HG02981 (cell line): Measurements from ENCODE around the gene RGS9.
"Not testable (repeated sequence)": the region's sequence is repeated elsewhere in the genome, so short reads cannot be mapped to it uniquely, and the experiment has no call there.

ENCODE experiments used
- ATAC-seq: cut with Tn5 transposase; IDR thresholded peaks from one replicate; pipeline ENCODE4 v1.9.1; 2021; ENCODE audit warnings: mild to moderate bottlenecking, moderate library complexity; ENCODE audit not compliant: unreplicated experiment

The RGS9 gene

DNA sequence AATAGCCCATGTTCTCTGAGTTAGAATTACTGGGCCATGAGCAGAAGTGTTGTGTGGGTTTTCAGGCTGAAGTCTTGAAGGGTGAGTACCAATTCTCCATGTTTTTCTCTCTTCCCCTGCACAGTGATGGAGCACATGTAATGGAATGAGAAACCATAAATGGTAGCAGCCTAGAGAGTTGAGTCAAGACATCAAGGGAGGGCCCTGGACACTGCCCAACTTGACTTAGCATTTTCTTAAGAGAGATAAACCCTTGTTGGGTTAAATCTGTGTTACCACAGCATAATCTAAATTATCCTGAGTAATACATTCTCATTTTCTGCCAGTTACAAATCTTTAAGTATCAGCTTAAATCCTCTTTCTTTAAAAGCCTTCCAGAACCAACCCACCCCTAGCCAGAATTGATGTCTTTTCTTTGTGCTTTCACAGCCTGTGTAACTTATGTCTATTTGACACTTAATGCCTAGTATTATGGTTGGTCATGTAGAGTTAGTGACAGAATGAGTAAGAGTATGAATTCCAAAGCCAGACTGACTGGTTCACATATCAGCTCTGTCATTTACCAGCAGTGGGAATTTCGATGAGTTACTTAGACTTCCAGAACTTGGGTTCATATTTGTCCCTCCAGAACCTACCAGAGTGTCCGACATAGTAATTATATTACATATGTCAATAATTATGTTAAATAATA is 27.0 kb upstream of the RGS9 start:
- no peak for ATAC-seq

DNA sequence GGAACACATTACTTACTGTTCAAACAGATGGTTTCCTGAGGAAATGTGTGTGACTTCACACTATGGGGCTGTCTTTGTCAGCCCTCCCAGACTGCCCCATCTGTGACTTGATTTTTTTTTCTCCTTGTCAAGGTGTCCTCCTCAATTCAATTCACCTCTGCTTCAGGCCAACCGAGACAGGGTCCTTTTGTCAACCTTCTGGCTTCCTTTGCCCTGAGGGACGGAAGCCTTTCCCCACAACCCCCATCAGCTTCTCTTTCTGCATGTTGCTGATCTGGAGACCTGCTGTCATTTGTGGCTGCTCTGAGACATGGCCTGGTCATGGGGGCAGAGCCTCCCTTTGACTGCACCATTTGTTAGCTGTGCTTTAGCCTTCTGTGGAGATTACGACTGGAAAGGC is 21.3 kb upstream of the RGS9 start:
- no peak for ATAC-seq

DNA sequence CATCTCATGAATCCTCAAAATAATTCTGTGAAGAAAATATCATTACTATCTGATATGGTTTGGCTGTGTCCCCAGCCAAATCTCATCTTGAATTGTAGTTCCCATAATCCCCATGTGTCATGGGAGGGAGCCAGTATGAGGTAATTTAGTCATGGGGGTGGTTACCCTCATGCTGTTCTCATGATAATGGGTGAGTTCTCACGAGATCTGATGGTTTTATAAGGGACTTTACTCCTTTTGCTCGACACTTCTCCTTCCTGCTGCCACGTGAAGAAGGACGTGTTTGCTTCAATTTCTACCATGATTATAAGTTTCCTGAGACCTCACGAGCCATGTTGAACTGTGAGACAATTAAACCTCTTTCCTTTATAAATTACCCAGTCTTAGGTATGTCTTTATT is 20.7 kb upstream of the RGS9 start:
- ATAC-seq: not testable (repeated sequence)

DNA sequence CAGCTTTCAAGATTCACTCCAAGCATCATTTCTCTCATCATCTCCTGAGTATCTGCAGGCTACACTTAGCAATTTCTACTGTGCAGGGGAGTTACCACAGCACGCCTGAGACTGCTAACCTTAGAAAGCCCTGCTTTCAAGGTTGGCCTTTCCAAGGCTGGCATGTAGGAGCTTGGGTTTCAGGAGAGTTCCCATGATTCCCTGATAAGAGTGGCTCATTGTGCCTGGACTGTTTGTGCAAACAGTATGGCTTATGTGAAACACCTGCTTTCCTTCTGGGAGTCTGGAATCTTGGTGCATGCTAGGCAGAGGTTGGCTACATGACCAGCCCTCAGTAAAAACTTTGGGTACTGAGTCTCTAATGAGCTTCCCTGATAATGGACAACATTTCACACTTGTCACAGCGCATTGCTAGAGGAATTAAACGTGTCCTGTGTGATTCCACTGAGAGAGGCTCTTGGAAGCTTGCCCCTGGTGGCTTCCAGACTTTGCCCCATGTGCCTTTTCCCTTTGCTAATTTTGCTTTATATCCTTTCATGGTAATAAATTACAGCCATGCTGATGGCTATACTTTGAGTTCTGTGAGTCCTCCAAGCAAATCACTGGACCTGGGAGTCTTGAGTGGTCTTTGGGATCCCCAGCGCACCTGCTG is 19.7 kb upstream of the RGS9 start:
- ATAC-seq: no peak

DNA sequence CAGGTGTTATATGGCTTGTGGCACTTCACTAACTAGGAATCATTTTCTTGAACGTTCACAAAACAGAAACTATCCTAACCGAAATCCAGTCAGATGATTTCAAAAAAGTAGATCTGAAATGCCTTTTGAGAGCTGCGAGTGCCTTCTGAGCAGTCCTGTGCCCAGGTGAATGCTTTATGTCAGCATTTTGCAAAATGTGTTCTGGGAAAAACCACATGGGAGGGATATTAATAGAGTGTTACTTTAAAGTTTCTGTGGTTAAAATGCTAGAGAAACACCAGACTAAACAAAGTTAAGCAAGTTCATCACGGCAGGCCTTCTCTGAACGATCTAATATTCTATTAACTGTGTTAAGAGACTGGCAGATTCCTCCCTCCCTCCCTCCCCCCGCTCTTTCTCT is 15.8 kb upstream of the RGS9 start:
- ATAC-seq: no peak

DNA sequence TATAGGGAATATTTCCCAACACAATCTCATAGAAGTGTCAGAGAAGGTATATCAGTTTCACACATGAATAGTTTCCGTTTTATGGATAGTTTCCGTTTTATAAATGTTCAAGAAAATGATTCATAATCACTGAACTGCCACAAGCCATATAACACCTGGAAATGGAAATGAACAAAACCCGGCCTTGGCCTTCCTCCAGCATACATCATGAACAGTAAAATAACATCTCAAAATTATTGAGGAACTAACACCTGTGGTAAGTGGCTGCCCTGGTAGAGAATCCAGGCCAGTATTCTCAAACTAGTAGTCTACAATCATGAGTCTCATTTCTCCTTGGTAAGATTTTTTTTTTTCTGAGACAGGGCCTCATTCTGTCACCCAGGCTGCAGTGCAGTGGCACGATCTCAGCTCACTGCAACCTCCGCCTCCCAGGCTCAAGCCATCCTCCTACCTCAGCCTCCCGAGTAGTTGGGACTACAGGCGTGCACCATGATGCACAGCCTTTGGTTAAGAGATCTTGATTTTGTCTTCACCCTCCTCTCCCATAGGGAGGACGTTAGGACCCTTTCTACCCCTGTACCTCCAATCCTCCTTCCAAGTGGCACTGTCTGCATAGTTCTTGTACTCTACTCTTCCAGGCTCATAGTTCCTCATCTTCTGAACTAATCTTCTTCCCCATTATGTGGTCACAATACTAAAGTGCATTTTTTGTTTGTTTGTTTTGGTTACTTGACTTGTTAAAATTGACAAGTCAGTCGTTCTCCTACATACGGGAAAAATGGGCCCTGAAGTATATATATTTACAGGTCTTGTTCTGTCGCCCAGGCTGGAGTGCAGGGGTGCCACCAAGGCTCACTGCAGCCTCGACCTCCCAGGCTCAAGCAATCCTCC is 15.0 kb upstream of the RGS9 start:
- peak; percentile 54 for ATAC-seq

DNA sequence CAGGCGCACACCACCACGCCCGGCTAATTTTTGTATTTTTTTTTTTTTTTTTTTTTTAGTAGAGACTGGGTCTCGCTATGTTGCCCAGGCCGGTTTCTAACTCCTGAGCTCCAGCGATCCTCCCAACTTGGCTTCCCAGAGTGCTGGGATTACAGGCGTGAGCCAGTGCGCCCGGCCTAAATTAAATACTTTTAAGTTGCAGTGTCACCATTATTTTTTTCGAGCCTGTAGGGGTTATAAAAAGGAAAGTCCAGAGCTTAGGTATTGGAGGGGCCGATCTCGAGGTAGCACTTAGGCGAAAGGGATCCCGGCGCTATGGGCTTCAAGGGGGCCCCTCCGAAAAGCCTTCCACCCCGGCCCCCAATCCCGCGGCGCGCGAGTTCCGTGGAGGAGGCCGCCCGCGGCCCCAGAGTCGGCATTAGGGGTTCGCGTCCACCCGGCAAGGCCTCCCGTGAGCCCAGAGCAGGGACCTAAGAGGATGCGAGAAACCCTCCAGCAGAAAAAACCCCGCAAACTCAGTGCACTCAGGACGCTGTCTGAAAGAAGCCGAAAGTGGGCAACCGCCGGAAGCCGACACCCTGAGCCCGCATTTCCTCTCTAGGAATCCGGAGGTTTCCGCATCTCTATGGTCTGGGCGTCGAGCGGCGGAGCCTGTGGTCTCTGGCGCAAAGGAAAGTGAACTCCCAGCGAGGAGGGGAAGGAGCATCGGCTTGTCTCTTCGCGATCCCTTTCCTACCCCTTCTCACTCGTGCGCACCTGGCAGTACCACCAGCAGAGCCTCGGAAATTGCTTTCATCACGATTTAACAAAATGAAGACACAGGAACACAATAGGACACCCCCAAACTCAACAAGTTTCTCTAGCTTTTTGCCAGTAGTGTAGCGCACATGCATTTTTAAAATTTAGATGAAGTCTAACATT is 14.1 kb upstream of the RGS9 start:
- ATAC-seq: peak; percentile 55

DNA sequence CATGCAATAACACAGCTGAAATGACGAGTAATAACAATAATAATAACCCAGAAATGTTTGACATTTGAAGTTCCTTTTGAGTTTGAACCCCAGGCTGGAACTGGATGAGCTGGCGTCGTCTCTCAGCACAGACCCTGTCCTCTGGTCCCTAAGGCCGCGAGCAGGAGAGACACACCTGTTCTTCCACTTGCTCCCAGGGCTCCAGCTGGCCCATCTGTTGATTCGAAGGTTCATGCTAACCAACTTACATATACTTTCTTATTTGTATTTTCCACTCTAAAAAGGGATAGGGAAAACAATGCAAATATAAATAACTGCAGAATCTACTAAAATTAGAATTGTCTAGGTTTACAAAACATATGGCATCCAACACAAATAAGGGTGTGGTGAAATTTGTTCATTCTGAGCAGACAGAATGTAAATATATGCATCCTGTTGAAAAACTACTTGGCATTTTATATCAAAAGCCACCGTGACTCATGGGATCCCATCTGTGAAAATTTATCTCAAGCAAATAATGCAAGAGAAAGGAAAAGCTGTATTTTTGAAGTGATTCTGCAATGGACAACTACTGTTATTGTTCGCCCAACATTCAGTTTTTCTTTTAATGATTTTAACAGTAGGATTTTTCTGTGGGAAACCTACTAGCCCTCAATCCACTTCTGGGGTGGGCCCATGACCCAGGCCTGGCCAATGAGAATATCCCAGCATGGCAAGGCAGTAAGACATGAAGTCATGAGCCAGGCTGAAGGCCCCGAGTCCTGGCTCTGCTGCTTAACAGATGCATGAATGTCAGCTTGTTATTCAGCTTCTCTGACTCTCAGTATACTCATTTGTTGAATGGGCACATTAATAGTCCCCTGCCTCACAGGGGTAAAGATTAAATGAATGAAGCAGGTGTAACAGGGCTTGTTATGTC is 13.2 kb upstream of the RGS9 start:
- no peak for ATAC-seq

DNA sequence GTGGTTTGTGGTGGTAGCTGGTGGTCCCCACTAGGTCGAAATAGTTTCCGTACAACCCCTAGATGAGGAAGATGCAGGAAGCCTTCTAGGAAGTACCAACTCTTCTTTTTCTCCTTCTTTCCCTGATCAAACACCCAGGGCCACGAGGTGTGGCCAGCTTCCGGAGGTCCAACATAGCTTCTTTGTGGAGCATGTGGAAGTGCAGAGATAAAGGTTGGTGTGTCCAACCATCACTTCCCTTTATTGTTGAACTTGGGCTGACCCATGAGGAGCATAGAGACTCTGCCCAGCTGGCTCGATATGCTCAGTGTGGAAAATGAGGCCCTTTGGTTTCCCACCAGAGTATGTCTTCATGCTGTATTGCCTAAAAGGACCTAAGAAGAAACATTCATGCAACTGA is 6.3 kb upstream of the RGS9 start:
- ATAC-seq: no peak

DNA sequence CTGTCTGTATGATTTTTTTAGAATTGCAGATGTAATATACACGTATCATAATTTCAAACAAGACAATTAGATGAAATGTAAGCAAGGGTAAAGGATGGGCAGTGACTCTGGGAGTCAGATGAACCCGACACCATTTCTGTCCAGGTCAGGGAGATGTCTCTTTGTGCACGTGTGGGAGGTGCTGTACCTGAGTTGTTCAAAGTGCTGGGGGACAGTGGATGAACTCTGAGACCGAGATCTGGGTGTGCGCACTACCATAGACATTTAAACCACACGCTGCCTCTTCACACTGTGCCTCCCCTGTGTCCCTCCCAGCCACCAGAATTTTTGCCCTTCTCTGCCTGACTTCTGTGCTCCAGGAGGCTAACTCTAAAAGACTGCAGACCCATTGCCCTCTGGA is 5.9 kb upstream of the RGS9 start:
- no peak for ATAC-seq

DNA sequence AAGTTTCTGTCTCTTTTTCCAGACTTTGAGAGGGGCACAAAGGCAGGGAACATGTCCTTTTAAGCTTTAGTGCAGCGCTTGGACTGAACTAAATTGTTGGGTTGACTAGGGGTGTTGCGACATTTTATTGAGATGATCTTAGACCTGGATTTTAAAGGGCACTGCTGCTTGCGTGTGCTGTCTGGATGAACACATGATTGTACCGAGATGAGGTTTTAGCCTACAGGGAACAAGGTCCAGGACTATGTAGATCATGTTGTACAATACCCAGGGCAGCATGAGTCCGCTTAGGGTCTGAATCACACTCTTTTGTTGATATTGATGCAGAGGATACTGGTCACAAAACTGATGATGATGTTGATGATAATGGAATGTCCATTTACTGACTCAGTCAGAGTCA is 5.2 kb upstream of the RGS9 start:
- no peak for ATAC-seq

DNA sequence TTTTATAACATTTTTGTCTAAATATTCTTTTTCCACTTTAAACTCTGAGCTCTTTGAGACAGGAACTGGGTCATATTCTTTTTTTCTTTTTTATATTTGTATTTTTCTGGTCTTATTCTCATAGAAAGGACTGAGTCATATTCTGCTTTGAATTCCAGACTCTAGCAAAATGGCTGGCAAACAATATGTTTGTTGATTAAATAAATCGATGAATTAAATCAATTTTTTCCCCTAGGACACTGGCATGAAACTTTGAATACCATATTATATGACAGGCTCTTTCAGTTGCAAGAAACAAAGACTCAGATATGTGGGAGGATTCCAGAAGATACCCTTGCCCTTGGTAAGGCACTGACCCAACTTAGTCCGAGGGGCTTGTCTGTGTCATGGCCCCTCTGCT is 3.1 kb upstream of the RGS9 start:
- ATAC-seq: no peak

DNA sequence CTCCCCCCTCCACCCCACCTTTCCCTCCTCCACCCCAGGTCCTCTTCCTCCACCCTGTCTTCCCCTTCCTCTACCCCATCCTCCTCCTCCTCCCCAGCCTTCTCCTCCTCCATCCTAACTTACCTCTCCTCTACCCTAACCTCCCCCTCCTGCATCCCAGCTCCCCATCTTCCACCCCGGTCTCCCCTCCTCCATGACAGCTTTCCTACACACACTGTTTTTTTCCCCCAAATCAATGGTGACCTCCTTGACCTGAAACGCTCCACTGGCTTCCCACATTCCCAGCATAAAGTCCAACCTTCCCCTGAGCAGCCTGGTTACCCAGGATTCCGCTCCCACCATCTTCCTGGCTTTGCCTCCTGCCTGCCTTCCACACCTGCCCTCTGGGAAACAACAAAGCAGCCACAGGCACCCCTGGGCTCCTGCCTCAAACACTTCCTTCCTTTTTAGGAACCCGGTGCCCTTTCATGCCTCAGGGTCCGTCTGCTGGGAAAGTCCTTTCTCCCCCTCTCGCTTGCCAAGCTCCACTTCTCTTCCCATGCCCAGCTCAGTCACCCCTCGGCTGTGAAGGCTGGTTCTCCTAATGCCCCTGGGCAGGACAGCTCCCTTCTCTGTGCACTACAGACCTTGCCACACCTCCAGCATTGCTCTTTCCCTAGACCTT is 2.1 kb downstream of the RGS9 start:
- no peak for ATAC-seq

DNA sequence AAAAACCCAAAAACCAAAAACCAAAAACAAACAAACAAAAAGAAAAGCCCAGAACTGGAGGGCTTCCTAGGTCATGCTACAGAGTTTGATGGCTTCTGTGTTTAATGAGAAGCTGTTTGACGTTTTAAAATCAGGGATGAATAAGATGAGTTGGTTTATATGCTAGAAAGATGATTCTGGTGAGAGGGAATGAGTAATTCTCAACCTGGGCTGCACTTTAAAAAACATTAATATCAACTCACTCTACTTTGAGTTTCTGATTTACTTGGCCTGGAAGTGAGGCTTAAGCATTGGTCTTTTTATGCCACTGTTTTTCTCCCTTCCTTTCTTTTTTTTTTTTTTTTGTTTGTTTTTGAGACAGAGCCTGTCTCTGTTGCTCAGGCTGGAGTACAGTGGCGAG is 5.1 kb downstream of the RGS9 start:
- ATAC-seq: no peak

DNA sequence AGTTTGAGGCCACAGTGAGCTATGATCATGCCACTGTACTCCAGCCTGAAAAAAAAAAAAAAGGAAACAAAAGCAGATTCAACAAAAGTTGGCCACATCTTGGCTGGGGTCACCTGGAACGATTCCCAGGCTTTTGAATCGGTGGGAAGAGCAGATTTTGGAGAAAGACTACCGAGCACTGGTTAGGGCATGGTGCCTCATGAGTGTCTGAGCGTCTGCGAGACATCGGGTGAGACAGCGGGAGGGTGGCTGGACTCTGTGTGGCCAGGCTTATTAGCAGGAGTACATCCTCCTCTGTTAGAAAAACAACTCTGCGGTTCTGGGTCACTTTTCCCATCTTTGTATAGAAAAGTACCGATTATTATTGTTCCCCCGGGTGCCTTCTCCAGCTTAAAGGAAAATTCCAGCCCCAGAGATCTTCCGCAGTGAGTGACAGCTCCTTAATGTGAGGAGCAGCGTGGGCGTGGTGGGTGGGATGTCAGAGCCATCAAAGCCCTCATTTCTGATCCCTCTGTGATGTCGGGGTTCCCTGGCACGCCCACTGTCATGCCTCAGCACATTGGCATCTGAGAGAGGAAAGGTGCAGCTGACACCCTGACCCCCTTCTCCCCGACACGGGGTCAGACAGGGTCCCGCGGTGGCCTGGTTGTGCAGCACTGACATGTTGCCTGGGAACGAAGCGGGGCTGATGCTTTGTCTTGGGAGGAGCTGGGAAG is 6.9 kb downstream of the RGS9 start:
- ATAC-seq: no peak

DNA sequence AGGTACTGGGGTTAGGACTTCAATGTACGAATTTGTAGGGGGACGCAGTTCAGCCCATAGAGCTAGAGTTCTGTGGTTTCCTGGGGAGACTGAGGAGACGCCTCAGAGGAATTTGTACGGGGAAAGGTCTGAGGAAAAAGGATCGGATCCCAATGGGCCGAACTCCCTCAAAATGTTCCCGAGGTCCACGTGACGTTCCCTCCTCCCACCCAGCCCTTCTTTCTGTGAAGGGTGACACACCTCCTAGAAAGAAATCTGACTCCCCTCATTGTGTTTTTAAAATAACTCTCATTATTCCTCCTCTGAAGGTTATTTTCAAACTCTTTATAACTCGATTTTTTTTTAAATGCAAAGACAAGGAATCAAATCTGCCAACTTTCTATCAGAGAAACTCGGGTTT is 8.6 kb downstream of the RGS9 start:
- no peak for ATAC-seq

DNA sequence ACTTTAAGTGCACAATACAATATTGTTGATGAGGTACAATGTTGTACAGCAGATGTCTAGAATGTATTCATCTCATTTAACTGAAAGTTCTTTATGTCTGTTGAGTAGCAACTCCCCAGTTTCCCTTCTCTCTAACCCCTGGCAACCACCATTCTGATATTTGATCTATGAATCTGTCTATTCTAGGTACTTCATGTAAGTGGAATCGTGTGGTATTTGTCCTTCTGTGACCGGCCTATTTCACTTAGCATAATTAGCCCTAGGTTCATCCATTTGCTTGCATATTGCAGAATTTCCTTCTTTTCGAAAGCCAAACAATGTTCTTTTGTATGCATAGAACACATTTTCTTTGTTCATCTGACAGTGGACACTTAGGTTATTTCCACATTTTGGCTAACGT is 10.8 kb downstream of the RGS9 start:
- no peak for ATAC-seq

DNA sequence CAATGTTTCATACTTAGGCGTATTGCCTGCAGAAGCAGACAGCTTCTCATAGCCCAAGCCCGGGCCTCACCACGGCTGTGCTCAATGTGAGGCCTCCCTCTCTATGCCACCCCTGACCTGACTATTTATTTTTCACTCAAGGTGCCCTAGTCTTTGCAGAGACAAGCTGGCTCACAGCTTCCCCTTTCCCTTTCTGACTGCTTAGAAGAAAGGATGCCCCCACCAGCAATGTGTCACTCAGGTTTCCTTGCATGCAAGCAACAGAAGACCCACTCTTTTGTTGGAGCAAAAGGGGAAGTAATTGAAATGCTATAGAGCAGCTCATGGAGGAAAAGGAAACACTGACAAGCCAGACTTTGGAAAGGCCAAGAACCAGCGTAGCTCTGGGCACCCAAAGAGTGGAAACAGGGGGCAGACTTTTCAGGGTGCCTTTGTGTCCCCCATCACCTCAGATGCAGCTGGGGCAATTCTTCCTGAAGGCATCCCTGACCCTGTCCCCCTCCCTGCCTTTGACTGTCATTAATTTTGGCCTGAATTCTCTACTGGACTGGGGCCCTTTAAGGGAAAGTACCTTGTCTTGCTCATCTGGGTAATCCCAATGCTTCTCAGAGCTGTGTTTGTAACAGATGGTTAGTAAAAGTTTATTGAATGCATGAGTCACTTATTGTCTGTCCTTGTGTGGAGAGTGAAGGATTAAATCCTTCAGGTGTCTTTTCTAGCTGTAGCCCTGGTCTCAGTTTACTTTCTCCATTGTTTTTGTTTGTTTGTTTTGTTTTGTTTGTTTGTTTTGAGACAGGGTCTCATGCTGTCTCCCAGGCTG is 17.8 kb downstream of the RGS9 start:
- peak; percentile 89 for ATAC-seq
